DND-41 (cell line): Measurements from ENCODE around the gene SCML2.

Experiments
- ATAC-seq: fragments of 200-7000 bp; cut with Tn5 transposase; 3 replicates; pipeline ENCODE4 v1.9.1; 2021; ENCODE audit warnings: low read depth; ENCODE audit not compliant: insufficient read depth
- DNase-seq: peaks from one replicate; pipeline ENCODE4 v3.0.0-alpha.2; 2020
- H2AFZ ChIP-seq: 2 replicates; pipeline ENCODE4 v1.6.0; 2012; ENCODE audit warnings: low read depth, low read length
- H3K27ac ChIP-seq: 2 replicates; pipeline ENCODE4 v1.5.1; 2012; ENCODE audit warnings: low read length, inconsistent platforms
- H3K27me3 ChIP-seq: fragments of 200-600 bp; sonication (generic); 2 replicates; pipeline ENCODE4 v1.6.0; 2012; ENCODE audit warnings: low read length, mild to moderate bottlenecking, inconsistent platforms; ENCODE audit not compliant: insufficient read depth, poor library complexity
- H3K36me3 ChIP-seq: 2 replicates; pipeline ENCODE4 v1.5.1; 2012; ENCODE audit warnings: low read length, inconsistent platforms; ENCODE audit not compliant: insufficient read depth
- H3K4me1 ChIP-seq: 2 replicates; pipeline ENCODE4 v1.5.1; 2012; ENCODE audit warnings: mild to moderate bottlenecking, low read length; ENCODE audit not compliant: insufficient read depth
- H3K4me2 ChIP-seq: 2 replicates; pipeline ENCODE4 v1.6.0; 2012; ENCODE audit warnings: mild to moderate bottlenecking, moderate library complexity, low read length, inconsistent platforms; ENCODE audit not compliant: insufficient read depth
- H3K4me3 ChIP-seq, 2 experiments: fragments of 200-600 bp in 1 of 2; shearing (Covaris generic) in 1 of 2; 2 replicates each; pipeline ENCODE4 v1.5.1; 2012 to 2016; ENCODE audit warnings: inconsistent platforms in 2 of 2, low read length in 2 of 2, mild to moderate bottlenecking in 2 of 2, low read depth in 1 of 2, moderate library complexity in 1 of 2
- H3K79me2 ChIP-seq: 2 replicates; pipeline ENCODE4 v1.6.0; 2012; ENCODE audit warnings: low read length, inconsistent platforms; ENCODE audit not compliant: insufficient read depth
- H3K9ac ChIP-seq: 2 replicates; pipeline ENCODE4 v1.6.0; 2012; ENCODE audit warnings: low read depth, mild to moderate bottlenecking, inconsistent platforms, low read length, moderate library complexity
- H3K9me3 ChIP-seq: 2 replicates; pipeline ENCODE4 v1.5.1; 2012; ENCODE audit warnings: low read length, moderate library complexity, mild to moderate bottlenecking, inconsistent platforms; ENCODE audit not compliant: insufficient read depth, severe bottlenecking
- H4K20me1 ChIP-seq: 2 replicates; pipeline ENCODE4 v1.6.0; 2012; ENCODE audit warnings: low read length; ENCODE audit not compliant: insufficient read depth
- CTCF ChIP-seq: IDR thresholded peaks from 2 replicates; pipeline ENCODE4 v1.5.1; 2012; ENCODE audit warnings: borderline replicate concordance, low read length, moderate library complexity, mild to moderate bottlenecking; ENCODE audit not compliant: poor library complexity, severe bottlenecking; ENCODE audit errors: extremely low read depth
- EZH2 ChIP-seq: IDR thresholded peaks from 3 replicates; pipeline ENCODE4 v1.6.1; 2012; ENCODE audit warnings: borderline replicate concordance, low read depth, mild to moderate bottlenecking, moderate library complexity, low read length, inconsistent platforms; ENCODE audit not compliant: severe bottlenecking

The SCML2 gene

GRCh38 chrX:18368402-18368801 lies 13.9 kb upstream of the SCML2 start:
- no peak for ATAC-seq
- Histone ChIP-seq H3K4me1 (no peaks in the 10 kb centered on the region), H3K27ac (no peak overlapping the region), H3K4me3 (no peak overlapping the region), H3K27me3 (no peaks in the 10 kb centered on the region), H3K36me3 (no peaks in the 10 kb centered on the region), H2AFZ (no peak overlapping the region), H3K79me2 (no peaks in the 10 kb centered on the region), H4K20me1 (no peaks in the 10 kb centered on the region), H3K4me2 (no peak overlapping the region), H3K9me3 (no peaks in the 10 kb centered on the region), H3K9ac (no peak overlapping the region)
- DNase-seq: no peak
- TF ChIP-seq EZH2: no peak
- no peak for TF ChIP-seq CTCF

- H3K27ac ChIP-seq: no peak overlapping the region
- no peak for DNase-seq
- H3K9me3 ChIP-seq: no peaks in the 10 kb centered on the region
- H3K79me2 ChIP-seq: no peaks in the 10 kb centered on the region
- no peak overlapping the region for H3K4me3 ChIP-seq
- no peak overlapping the region for H2AFZ ChIP-seq
- no peaks in the 10 kb centered on the region for H3K27me3 ChIP-seq
- no peak overlapping the region for H3K4me2 ChIP-seq
- no peaks in the 10 kb centered on the region for H3K36me3 ChIP-seq
- H3K9ac ChIP-seq: no peak overlapping the region
- TF ChIP-seq CTCF: no peak
- TF ChIP-seq EZH2: no peak
- H4K20me1 ChIP-seq: no peaks in the 10 kb centered on the region
- no peak for ATAC-seq
- no peaks in the 10 kb centered on the region for H3K4me1 ChIP-seq
Observed at GRCh38 chrX:18360867-18361266, 6.4 kb upstream of the SCML2 start.

- no peak for ATAC-seq
- no peaks in the 10 kb centered on the region for H3K79me2 ChIP-seq
- DNase-seq: no peak
Observed at GRCh38 chrX:18353931-18354368, 538 bp downstream of the SCML2 start.

More at GRCh38 chrX:18353931-18354368, 538 bp downstream of the SCML2 start:
- no peaks in the 10 kb centered on the region for H3K4me1 ChIP-seq
- TF ChIP-seq CTCF (no peak), EZH2 (no peak)
- no peak overlapping the region for H3K4me2 ChIP-seq
- no peaks in the 10 kb centered on the region for H3K27me3 ChIP-seq
- no peaks in the 10 kb centered on the region for H4K20me1 ChIP-seq
- no peaks in the 10 kb centered on the region for H3K36me3 ChIP-seq
- no peak overlapping the region for H2AFZ ChIP-seq
- no peak overlapping the region for H3K9ac ChIP-seq
- no peaks in the 10 kb centered on the region for H3K9me3 ChIP-seq
- no peak overlapping the region for H3K27ac ChIP-seq
- no peak overlapping the region for H3K4me3 ChIP-seq
